ENCODE results near the gene ACRBP.

GRCh38 chr12:6693832-6694355 lies 46.7 kb upstream of the ACRBP start:
- no peak for TF ChIP-seq CTCF (IDR thresholded peaks at IDR 0.05)
- no peak for TF ChIP-seq POLR2A (IDR thresholded peaks at IDR 0.05)
